NCI-H187 treated with DMSO at 0.1 percent for 48 hours (cell line): ENCODE measurements around the gene CCR6.
A peak's percentile ranks its signal among the peaks of the same experiment; 100 is the strongest.

Source experiments
- DNase-seq: peaks from one replicate; lab custom pipeline; 2025; lab: John Stamatoyannopoulos, UW

CCR6 gene

GRCh38 chr6:167119670-167120582 is 3.0 kb upstream of the CCR6 start:
- no peak for DNase-seq

DNA sequence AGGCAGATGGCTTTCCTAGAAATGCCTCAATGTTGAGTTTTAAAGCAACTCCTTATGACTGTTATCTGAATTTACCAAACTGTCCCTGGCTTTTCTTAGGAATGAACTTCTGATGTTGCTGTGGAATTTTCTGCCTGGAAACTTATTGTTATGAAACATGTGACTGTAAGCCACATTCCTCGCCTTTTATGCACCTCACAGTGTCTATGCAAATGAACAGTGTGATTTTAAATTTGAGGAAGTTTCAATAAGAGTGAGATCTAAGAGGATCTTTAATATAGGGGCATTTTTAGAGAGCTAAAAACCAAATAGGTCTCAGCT is 2.4 kb upstream of the CCR6 start:
- DNase-seq: no peak

GRCh38 chr6:167121335-167121841 is 1.5 kb upstream of the CCR6 start:
- no peak for DNase-seq

GRCh38 chr6:167122041-167122826 is 662 bp upstream of the CCR6 start:
- DNase-seq: no peak

GRCh38 chr6:167124753-167125152 is 1.9 kb downstream of the CCR6 start:
- no peak for DNase-seq

DNA sequence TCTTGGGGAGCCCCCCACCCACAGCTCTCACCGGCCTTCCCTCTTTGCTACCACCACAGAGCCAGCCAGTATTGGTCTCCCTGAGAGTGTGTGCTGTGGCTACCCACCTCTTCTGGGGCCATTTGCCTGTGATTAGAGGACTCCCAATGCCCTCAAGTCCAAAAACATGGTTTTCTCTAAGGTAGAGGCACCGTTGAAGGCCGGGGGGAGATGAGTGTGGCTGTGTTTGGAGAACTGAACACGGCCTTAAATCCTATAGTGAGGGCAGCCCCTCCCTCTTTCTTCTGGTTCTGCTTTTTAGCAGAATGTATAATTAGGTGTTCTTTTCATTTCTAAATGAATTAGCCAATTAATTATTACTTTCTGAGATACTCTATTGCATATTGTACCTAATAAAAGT is 2.5 kb downstream of the CCR6 start:
- DNase-seq: no peak

GRCh38 chr6:167125855-167126349 is 3.0 kb downstream of the CCR6 start:
- DNase-seq: no peak

DNA sequence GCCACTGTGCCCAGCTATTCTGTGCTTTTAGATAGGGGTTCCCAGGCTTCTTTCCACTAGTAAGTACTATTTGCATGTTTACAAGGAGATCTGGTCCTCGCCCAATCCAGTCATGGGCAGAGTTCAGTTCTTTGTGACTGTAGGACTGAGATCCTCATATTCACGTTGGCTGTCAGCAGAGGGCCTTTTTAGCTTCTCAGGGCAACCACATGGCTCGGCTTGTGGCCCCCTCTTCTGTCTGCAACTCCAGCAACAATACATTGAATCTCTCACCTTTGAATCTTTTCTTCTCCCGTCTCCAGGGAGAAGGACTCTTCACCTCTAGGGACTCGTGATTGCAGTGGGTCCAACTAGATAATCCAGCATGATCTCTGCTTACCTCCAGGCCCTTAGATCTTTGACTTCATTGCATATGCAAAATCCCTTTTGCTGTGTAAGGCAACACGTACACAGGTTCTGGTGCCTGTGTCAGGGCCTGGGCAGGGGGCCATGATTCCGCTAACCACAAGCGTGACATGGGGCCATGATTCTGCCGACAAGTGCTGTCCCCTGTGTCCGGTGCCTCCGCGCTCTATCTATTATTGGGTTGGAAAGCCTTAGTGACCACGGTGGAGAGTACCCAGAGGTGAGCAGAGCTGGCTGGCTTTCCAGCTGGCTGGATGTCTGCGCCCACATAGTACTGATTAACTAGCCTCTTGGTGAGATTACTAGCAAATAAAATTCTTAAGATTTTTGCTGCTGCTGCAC is 5.1 kb downstream of the CCR6 start:
- no peak for DNase-seq

- no peak for DNase-seq
Measured at GRCh38 chr6:167129159-167129558, 6.3 kb downstream of the CCR6 start.

GRCh38 chr6:167129562-167129961 is 6.7 kb downstream of the CCR6 start:
- no peak for DNase-seq

- no peak for DNase-seq
Measured at GRCh38 chr6:167130008-167130677, 7.2 kb downstream of the CCR6 start.

GRCh38 chr6:167130712-167131684 is 8.1 kb downstream of the CCR6 start:
- DNase-seq: no peak

DNA sequence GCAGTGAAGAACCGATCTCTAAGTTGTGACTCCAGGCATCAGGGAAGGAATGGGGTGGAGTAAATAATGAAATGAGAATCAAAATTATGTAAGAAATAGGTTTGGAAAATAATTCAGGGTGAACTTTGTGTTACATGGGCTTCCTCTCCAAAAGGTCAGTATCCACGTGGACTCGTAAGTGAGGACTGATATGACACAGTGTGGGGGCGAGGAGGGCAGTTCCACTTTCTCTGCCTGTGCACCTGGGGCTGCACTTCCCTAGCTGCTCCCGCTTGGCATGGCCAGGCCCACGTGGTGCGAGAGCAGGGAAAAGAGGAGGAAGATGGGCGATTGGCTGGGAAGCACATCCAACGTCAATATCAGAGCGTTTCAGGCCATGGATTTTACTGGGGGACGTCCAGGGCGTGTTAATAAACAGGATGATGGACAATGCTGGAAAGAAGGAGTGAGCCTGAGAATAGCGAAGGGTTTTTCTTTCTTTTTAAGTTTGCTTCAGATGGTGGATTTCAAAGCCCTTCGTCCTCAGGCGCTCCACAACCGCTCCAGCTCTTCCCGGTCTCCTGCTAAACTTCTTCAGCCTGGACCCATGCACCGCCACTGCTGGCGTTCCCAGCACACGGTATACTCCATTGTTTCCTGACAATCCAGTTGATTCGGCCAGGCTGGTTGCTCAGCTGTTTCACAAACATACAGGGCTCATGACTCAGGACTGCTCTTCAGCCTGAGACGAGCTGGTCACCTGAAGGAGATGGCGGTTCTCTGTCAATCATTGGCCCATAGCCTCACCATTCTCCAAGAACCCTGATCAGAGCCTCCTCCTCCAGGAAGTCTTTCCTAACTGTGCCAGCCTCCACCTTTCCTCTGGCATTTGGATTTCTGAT is 11.8 kb downstream of the CCR6 start:
- no peak for DNase-seq

- DNase-seq: no peak
Measured at GRCh38 chr6:167136376-167136775, 13.5 kb downstream of the CCR6 start.

DNA sequence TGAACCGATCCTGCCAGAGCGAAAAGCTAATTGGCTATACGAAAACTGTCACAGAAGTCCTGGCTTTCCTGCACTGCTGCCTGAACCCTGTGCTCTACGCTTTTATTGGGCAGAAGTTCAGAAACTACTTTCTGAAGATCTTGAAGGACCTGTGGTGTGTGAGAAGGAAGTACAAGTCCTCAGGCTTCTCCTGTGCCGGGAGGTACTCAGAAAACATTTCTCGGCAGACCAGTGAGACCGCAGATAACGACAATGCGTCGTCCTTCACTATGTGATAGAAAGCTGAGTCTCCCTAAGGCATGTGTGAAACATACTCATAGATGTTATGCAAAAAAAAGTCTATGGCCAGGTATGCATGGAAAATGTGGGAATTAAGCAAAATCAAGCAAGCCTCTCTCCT is 14.2 kb downstream of the CCR6 start:
- no peak for DNase-seq

DNA sequence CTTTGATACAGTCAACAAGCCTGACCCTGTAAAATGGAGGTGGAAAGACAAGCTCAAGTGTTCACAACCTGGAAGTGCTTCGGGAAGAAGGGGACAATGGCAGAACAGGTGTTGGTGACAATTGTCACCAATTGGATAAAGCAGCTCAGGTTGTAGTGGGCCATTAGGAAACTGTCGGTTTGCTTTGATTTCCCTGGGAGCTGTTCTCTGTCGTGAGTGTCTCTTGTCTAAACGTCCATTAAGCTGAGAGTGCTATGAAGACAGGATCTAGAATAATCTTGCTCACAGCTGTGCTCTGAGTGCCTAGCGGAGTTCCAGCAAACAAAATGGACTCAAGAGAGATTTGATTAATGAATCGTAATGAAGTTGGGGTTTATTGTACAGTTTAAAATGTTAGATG is 15.0 kb downstream of the CCR6 start:
- peak; percentile 81 for DNase-seq

GRCh38 chr6:167139761-167140160 is 16.9 kb downstream of the CCR6 start:
- no peak for DNase-seq

DNA sequence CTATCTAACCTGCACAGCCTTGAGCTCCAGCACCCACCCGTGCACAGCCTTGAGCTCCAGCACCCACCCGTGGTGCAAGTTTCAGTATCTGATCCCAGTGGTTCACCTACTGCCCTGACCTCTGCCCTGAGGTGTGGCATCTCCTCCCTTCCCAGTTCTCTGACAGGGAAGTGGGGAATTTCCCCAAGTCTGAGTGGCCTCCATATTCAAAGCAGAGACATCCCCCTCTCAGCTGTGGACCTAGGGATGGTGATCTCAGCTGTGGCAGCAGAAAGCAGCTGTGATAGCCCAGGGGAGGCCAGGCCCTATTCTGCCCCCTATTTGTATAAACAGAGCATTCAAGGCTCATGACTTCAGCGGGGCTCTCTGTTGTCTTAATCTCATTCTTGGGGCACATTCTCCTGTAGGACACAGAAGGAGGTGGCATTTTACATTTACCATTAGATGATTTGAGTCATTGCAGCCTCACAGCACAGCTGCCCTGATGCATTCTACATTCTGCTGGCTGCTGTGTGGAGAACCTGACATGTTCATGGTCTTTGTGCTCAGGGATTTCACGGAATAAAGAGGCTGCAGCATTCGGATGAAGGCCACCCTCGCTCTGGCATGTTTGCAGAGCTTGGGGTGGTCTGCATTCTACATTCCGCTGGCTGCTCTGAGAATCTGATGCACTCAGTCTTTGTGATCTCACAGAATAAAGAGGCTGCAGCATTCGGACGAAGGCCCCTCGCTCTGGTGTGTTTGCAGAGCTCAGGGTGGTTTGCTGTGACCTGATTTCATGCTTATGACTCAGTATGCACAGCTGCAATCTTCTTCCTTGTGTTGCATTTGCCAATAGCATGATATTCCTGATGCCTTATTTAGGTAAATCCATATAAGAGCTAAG is 17.9 kb downstream of the CCR6 start:
- no peak for DNase-seq
